ENCODE data around the gene BTN3A1. TPM values are rescaled to one million over a fixed set of nuclear protein-coding genes. Genes with fewer than 3 reads are reported as not detected.

Gene BTN3A1
- total and polyA plus RNA-seq, 2 of the 13 experiments (the other 11 are each of a cell fraction or from before 2014, with no cell fraction given) = 13.3 to 14.0 TPM

DNA sequence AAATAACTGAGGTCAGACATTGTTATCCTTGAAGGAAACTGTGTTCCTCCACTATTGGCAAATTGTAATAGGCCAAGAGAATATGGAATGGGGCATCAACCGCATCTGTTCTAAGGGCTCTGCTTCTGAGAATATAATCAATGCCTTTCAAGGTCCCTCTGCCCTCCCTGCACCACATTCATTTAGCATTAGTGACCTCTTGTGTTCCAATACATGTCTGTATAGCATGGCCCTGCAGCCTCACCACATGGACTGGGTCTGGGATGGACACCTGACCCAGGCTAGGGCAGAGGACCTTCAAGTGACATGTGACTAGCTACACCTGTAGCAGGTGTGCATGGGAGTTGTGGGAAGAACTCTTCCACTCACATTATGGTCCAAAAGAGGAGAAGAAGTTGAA is 14.2 kb downstream of the BTN3A1 start (continued):
- TF ChIP-seq, protein P1, sequence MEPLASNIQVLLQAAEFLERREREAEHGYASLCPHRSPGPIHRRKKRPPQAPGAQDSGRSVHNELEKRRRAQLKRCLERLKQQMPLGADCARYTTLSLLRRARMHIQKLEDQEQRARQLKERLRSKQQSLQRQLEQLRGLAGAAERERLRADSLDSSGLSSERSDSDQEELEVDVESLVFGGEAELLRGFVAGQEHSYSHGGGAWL (CRISPR knock-in tag; IDR thresholded peaks at IDR 0.05) = no peak
- TF ChIP-seq STAG1 (CRISPR knock-in tag; IDR thresholded peaks at IDR 0.05) (peak; percentile 62), SOX6 (IDR thresholded peaks at IDR 0.05) (no peak), SOX6 (CRISPR knock-in tag; IDR thresholded peaks at IDR 0.05) (no peak), NPAS2 (CRISPR knock-in tag; IDR thresholded peaks at IDR 0.05; ENCODE audit: borderline replicate concordance) (no peak), ZNF160 (CRISPR knock-in tag; IDR thresholded peaks at IDR 0.05) (no peak), ZNF282 (IDR thresholded peaks at IDR 0.05; ENCODE audit: partially characterized antibody) (no peak), ZNF331 (CRISPR knock-in tag; IDR thresholded peaks at IDR 0.05) (no peak), ZNF761 (CRISPR knock-in tag; conservative IDR thresholded peaks at IDR 0.05) (no peak), TEAD3 (CRISPR knock-in tag; optimal IDR thresholded peaks at IDR 0.05; ENCODE audit: borderline replicate concordance) (peak; percentile 11), WIZ (CRISPR knock-in tag; IDR thresholded peaks at IDR 0.05) (no peak), CCAR2 (optimal IDR thresholded peaks at IDR 0.05; ENCODE audit: low read depth, low read length) (no peak), JARID2 (CRISPR knock-in tag; IDR thresholded peaks at IDR 0.05; ENCODE audit: insufficient replicate concordance) (no peak), FLYWCH1 (CRISPR knock-in tag; IDR thresholded peaks at IDR 0.05) (no peak), YY1 (IDR thresholded peaks at IDR 0.05; ENCODE audit: insufficient read depth, insufficient replicate concordance, low read depth, low read length) (no peak), ZBTB7B (CRISPR knock-in tag; IDR thresholded peaks at IDR 0.05) (no peak), MIER3 (CRISPR knock-in tag; IDR thresholded peaks at IDR 0.05; ENCODE audit: borderline replicate concordance) (no peak), MAFK (conservative IDR thresholded peaks at IDR 0.05 in 1 of 2, IDR thresholded peaks at IDR 0.05 in 1 of 2; ENCODE audit: low read length in 2 of 2) (no peak), GTF3A (CRISPR knock-in tag; conservative IDR thresholded peaks at IDR 0.05) (no peak)
- TF ChIP-seq, protein P2, sequence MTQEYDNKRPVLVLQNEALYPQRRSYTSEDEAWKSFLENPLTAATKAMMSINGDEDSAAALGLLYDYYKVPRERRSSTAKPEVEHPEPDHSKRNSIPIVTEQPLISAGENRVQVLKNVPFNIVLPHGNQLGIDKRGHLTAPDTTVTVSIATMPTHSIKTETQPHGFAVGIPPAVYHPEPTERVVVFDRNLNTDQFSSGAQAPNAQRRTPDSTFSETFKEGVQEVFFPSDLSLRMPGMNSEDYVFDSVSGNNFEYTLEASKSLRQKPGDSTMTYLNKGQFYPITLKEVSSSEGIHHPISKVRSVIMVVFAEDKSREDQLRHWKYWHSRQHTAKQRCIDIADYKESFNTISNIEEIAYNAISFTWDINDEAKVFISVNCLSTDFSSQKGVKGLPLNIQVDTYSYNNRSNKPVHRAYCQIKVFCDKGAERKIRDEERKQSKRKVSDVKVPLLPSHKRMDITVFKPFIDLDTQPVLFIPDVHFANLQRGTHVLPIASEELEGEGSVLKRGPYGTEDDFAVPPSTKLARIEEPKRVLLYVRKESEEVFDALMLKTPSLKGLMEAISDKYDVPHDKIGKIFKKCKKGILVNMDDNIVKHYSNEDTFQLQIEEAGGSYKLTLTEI (CRISPR knock-in tag; conservative IDR thresholded peaks at IDR 0.05) = no peak
- TF ChIP-seq, protein P3, sequence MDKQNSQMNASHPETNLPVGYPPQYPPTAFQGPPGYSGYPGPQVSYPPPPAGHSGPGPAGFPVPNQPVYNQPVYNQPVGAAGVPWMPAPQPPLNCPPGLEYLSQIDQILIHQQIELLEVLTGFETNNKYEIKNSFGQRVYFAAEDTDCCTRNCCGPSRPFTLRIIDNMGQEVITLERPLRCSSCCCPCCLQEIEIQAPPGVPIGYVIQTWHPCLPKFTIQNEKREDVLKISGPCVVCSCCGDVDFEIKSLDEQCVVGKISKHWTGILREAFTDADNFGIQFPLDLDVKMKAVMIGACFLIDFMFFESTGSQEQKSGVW (CRISPR knock-in tag; IDR thresholded peaks at IDR 0.05; ENCODE audit: borderline replicate concordance) = no peak
- TF ChIP-seq, protein P4, sequence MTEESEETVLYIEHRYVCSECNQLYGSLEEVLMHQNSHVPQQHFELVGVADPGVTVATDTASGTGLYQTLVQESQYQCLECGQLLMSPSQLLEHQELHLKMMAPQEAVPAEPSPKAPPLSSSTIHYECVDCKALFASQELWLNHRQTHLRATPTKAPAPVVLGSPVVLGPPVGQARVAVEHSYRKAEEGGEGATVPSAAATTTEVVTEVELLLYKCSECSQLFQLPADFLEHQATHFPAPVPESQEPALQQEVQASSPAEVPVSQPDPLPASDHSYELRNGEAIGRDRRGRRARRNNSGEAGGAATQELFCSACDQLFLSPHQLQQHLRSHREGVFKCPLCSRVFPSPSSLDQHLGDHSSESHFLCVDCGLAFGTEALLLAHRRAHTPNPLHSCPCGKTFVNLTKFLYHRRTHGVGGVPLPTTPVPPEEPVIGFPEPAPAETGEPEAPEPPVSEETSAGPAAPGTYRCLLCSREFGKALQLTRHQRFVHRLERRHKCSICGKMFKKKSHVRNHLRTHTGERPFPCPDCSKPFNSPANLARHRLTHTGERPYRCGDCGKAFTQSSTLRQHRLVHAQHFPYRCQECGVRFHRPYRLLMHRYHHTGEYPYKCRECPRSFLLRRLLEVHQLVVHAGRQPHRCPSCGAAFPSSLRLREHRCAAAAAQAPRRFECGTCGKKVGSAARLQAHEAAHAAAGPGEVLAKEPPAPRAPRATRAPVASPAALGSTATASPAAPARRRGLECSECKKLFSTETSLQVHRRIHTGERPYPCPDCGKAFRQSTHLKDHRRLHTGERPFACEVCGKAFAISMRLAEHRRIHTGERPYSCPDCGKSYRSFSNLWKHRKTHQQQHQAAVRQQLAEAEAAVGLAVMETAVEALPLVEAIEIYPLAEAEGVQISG (CRISPR knock-in tag; IDR thresholded peaks at IDR 0.05) = no peak
- TF ChIP-seq, protein P5, sequence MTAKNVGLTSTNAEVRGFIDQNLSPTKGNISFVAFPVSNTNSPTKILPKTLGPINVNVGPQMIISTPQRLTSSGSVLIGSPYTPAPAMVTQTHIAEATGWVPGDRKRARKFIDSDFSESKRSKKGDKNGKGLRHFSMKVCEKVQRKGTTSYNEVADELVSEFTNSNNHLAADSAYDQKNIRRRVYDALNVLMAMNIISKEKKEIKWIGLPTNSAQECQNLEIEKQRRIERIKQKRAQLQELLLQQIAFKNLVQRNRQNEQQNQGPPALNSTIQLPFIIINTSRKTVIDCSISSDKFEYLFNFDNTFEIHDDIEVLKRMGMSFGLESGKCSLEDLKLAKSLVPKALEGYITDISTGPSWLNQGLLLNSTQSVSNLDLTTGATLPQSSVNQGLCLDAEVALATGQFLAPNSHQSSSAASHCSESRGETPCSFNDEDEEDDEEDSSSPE (CRISPR knock-in tag; IDR thresholded peaks at IDR 0.05) = no peak
